IgD-negative memory B cell (primary cell): ENCODE results near the gene ADPRS. TPM values are rescaled to one million over a fixed set of nuclear protein-coding genes. Genes with fewer than 3 reads are reported as not detected.

Experiments
- H3K27ac Mint-ChIP-seq, 3 donors: one replicate each; pipeline ENCODE4 v1.8.0; 2020 to 2022; ENCODE audit warnings: mild to moderate bottlenecking in 3 of 3, mixed read lengths in 3 of 3, moderate library complexity in 1 of 3
- H3K27me3 Mint-ChIP-seq: one replicate; pipeline ENCODE4 v1.8.0; 2021; ENCODE audit warnings: mixed read lengths
- H3K36me3 Mint-ChIP-seq: one replicate; pipeline ENCODE4 v1.8.0; 2020; ENCODE audit warnings: mild to moderate bottlenecking, mixed read lengths
- H3K4me1 Mint-ChIP-seq, 3 donors: one replicate each; pipeline ENCODE4 v1.8.0; 2020 to 2022; ENCODE audit warnings: mixed read lengths in 3 of 3, mild to moderate bottlenecking in 1 of 3
- H3K4me3 Mint-ChIP-seq, 4 donors: one replicate each; pipeline ENCODE4 v1.8.0; 2020 to 2022; ENCODE audit warnings: mild to moderate bottlenecking in 4 of 4, mixed read lengths in 4 of 4, moderate library complexity in 3 of 4
- H3K9me3 Mint-ChIP-seq, 3 donors: one replicate each; pipeline ENCODE4 v1.8.0; 2020 to 2021; ENCODE audit warnings: mixed read lengths in 3 of 3, mild to moderate bottlenecking in 1 of 3
- polyA plus RNA-seq: library from polyadenylated mRNA; unstranded; fragments of 300-500 nt; fragmentation: Illumina TruSeq; gene quantifications from one replicate; pipeline ENCODE4 v1.2.3, GENCODE V29; 2021

The ADPRS gene
- polyA plus RNA-seq: 29.7 TPM

DNA sequence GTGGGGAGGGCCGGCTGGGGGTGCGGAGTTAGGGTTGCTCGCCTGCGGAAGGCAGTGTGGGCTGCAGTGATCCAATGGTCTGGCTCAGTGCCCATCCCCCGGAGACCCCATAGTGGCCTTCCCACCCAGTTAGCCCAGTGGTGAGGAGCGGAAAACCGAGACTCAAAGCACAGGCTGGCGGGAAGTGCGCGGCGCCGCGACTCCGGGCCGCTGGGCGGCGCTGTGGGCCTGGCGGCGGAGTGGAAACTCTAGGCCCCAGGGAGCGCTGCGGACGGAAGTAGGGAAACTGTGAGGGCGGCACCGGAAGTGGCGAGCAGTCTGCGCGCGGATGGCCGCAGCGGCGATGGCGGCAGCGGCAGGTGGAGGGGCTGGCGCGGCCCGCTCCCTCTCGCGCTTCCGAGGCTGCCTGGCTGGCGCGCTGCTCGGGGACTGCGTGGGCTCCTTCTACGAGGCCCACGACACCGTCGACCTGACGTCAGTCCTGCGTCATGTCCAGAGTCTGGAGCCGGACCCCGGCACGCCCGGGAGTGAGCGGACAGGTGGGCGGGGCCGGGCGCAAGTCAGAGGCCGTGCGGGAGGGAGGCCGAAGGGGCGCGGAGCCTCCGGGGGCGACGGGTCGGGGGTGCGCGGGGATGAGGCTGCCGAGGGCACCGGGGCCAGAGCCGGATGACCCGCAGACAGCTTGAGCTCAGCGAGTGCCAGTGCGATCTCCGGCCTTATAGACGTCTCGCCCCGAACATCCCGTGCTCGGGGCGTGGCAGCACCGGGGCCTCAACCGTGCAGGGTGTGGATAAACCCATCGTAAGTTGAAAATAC, at the start of gene ADPRS:
TSS of gene ADPRS (plus strand) at position 316 of the 816 bp plus-strand sequence. CDS start at position 329, 13 bp downstream.
- Mint-ChIP-seq H3K4me3 (peak within 1 kb of the TSS; percentile 79 to 97 (median 90)), H3K9me3 (no peaks in the 10 kb centered on the region), H3K27ac (peak within 1 kb of the TSS; percentile 82 to 99 (median 92)), H3K36me3 (no peaks in the 10 kb centered on the region), H3K27me3 (peaks cover 15% of the 10 kb centered on the region), H3K4me1 (peaks cover 7 to 10% (median 7%) of the 10 kb centered on the region in 3 donors)

- peaks cover 8% of the 10 kb centered on the region for H3K36me3 Mint-ChIP-seq
- no peak overlapping the region for H3K4me3 Mint-ChIP-seq
- no peak overlapping the region for H3K27ac Mint-ChIP-seq
- no peaks in the 10 kb centered on the region for H3K9me3 Mint-ChIP-seq
- H3K27me3 Mint-ChIP-seq: no peaks in the 10 kb centered on the region
- H3K4me1 Mint-ChIP-seq: peaks cover 0 to 3% (median 0%) of the 10 kb centered on the region in 3 donors
These were observed 48.5 kb upstream of the ADPRS start for GRCh38 chr1:36040238-36040637.

DNA sequence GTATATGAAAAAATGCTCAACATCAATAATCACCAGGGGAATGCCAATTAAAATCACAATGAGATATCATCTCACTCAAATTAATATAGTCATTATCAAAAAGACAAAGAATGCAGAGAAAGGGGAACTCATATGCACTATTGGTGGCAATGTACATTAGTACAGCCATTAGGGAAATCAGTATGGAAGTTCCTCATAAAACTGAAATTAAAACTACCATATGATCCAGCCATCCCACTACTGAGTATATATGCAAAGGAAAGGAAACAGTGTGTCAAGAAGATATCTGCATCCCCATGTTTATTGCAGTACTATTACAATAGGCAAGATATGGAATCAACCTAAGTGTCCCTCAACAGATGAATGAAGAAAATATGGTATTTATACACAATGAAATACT, 36.9 kb upstream of the ADPRS start:
- Mint-ChIP-seq H3K4me1 (peaks cover 0 to 1% (median 0%) of the 10 kb centered on the region in 3 donors), H3K27me3 (no peaks in the 10 kb centered on the region), H3K9me3 (peaks cover 0 to 4% (median 1%) of the 10 kb centered on the region in 3 donors), H3K4me3 (no peak overlapping the region), H3K27ac (no peak overlapping the region), H3K36me3 (peaks cover 21% of the 10 kb centered on the region)

- Mint-ChIP-seq H3K9me3 (no peaks in the 10 kb centered on the region), H3K27ac (peak overlapping the region in 1 of 3 donors; percentile 73), H3K4me3 (peak overlapping the region in 1 of 4 donors; percentile 67), H3K4me1 (no peaks in the 10 kb centered on the region), H3K36me3 (peaks cover 13% of the 10 kb centered on the region), H3K27me3 (no peaks in the 10 kb centered on the region)
These were observed 34.7 kb upstream of the ADPRS start for GRCh38 chr1:36053978-36054377.

- Mint-ChIP-seq H3K27me3 (no peaks in the 10 kb centered on the region), H3K4me1 (no peaks in the 10 kb centered on the region), H3K27ac (no peak overlapping the region), H3K9me3 (no peaks in the 10 kb centered on the region), H3K36me3 (peaks cover 10% of the 10 kb centered on the region), H3K4me3 (no peak overlapping the region)
These were observed 33.0 kb upstream of the ADPRS start for GRCh38 chr1:36055706-36056105.

- Mint-ChIP-seq H3K4me3 (no peak overlapping the region), H3K9me3 (no peaks in the 10 kb centered on the region), H3K4me1 (no peaks in the 10 kb centered on the region), H3K36me3 (no peaks in the 10 kb centered on the region), H3K27me3 (no peaks in the 10 kb centered on the region), H3K27ac (no peak overlapping the region)
These were observed 26.4 kb upstream of the ADPRS start for GRCh38 chr1:36062315-36062714.

DNA sequence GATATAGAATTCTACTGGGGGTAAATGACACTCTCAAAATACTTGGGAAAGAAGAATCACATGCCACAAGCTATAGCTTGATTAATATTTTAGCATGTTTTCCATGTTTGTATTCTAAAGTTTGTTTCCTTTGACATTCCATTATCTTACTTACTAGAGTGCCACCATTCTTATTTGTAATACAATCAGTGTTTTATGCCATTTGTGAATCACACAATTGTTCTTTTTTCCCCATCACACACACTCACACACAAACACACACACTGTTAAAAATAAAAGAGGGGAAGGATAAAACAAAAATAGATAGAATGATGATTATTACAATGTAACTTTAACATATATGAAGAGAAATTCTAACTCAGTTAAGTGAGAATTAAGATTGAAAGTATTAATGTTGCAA, 20.8 kb upstream of the ADPRS start:
- H3K27me3 Mint-ChIP-seq: no peaks in the 10 kb centered on the region
- H3K9me3 Mint-ChIP-seq: peaks cover 0 to 3% (median 0%) of the 10 kb centered on the region in 3 donors
- H3K4me1 Mint-ChIP-seq: peaks cover 0 to 1% (median 0%) of the 10 kb centered on the region in 3 donors
- H3K36me3 Mint-ChIP-seq: no peaks in the 10 kb centered on the region
- H3K4me3 Mint-ChIP-seq: no peak overlapping the region
- no peak overlapping the region for H3K27ac Mint-ChIP-seq

DNA sequence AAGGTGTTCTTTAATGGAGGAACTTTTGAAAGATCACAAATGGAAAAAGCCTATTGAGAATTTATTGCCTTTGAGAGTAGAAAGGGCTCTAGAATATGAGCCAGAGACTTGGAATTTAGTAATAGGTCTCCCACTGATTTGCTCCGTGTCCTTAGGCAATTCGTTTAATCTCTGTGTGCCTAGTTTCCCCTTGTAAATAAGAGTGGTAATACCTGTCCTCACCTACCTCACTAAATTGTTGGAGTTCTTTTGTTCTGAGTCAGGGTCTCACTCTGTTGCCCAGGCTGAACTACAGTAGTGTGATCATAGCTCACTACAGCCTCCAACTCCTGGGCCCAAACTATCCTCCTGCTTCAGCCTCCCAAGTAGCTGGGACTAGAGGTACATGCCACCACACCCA, 19.8 kb upstream of the ADPRS start:
- H3K4me3 Mint-ChIP-seq: no peak overlapping the region
- H3K27me3 Mint-ChIP-seq: no peaks in the 10 kb centered on the region
- H3K4me1 Mint-ChIP-seq: peaks cover 0 to 1% (median 0%) of the 10 kb centered on the region in 3 donors
- H3K36me3 Mint-ChIP-seq: no peaks in the 10 kb centered on the region
- no peak overlapping the region for H3K27ac Mint-ChIP-seq
- H3K9me3 Mint-ChIP-seq: peaks cover 0 to 3% (median 0%) of the 10 kb centered on the region in 3 donors

DNA sequence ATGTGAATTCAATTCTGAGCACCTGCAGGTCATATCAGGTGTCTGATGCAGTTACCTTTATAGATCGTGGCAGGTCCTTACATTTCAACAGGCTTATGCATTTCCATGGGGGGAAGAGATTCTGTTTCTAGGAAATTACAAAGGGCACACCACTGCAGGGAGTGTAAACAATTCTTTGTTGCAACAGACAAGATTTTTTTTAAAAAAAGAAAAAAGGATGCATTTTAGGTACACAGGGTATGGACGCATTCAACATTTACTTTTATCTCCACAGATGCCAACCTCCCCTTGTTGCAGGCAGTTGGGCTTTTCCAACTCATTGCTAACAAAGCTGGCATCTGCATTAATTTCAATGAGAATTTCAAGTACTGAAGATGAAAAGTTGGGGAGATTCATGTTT, 18.3 kb upstream of the ADPRS start:
- no peak overlapping the region for H3K4me3 Mint-ChIP-seq
- no peak overlapping the region for H3K27ac Mint-ChIP-seq
- H3K36me3 Mint-ChIP-seq: no peaks in the 10 kb centered on the region
- peaks cover 0 to 3% (median 0%) of the 10 kb centered on the region in 3 donors for H3K9me3 Mint-ChIP-seq
- H3K27me3 Mint-ChIP-seq: no peaks in the 10 kb centered on the region
- H3K4me1 Mint-ChIP-seq: peaks cover 0 to 1% (median 0%) of the 10 kb centered on the region in 3 donors

DNA sequence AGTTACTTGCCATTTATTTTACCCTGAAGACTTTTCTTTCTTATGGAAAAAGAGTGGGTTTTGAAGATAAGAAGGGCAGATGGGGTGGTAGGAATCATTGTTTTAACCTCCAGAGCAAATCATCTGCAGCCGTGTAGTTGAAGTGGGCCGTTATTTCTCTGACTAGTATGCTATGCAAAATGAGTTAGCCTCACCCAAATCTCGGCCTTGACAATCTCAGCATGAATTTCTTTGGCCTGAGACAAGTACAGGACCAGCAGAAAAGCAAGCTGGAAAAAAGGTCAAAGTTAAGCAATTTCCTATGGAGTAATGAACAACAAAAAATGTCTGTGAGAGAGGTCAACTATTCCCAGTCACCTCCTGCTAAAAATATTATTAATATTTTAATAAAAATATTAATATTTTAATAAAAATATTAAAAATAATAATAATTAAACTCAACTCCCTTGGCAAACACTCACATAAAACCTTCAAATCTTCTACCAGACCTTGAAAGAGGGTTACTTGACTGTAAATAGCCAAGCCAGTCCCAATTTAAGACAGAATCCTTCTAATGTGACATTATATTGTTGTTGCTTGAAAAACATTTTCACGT, 11.6 kb upstream of the ADPRS start:
- Mint-ChIP-seq H3K4me3 (no peak overlapping the region), H3K27me3 (peaks cover 3% of the 10 kb centered on the region), H3K27ac (no peak overlapping the region), H3K4me1 (peaks cover 0 to 1% (median 0%) of the 10 kb centered on the region in 3 donors), H3K36me3 (no peaks in the 10 kb centered on the region), H3K9me3 (no peaks in the 10 kb centered on the region)

GRCh38 chr1:36080236-36080635, 8.5 kb upstream of the ADPRS start:
- Mint-ChIP-seq H3K4me1 (no peaks in the 10 kb centered on the region), H3K36me3 (no peaks in the 10 kb centered on the region), H3K27me3 (peaks cover 17% of the 10 kb centered on the region), H3K9me3 (no peaks in the 10 kb centered on the region), H3K4me3 (no peak overlapping the region), H3K27ac (no peak overlapping the region)

GRCh38 chr1:36080801-36081200, 7.9 kb upstream of the ADPRS start:
- Mint-ChIP-seq H3K27ac (no peak overlapping the region), H3K27me3 (peaks cover 20% of the 10 kb centered on the region), H3K9me3 (no peaks in the 10 kb centered on the region), H3K4me1 (no peaks in the 10 kb centered on the region), H3K4me3 (no peak overlapping the region), H3K36me3 (no peaks in the 10 kb centered on the region)

GRCh38 chr1:36081926-36082485, 6.7 kb upstream of the ADPRS start:
- Mint-ChIP-seq H3K4me1 (no peaks in the 10 kb centered on the region), H3K9me3 (no peaks in the 10 kb centered on the region), H3K27ac (no peak overlapping the region), H3K27me3 (peaks cover 24% of the 10 kb centered on the region), H3K36me3 (no peaks in the 10 kb centered on the region), H3K4me3 (peak overlapping the region in 1 of 4 donors; percentile 6)

DNA sequence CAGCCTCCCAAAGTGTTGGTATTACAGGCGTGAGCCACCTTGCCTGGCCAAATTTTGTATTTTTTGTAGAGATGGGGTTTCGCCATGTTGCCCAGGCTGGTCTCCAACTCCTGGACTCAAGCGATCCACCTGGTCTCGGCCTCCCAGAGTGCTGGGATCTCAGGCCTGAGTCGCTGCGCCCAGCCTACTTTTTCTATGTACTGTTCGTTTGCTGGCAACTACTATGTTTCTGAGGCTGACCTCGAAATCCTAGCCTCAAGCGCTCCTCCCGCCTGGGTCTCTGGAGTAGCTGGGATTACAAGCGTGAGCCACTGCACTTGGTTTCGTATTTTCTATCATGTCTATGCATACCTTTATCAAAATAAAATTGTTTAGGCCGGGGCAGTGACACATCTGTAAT, 5.5 kb upstream of the ADPRS start:
- Mint-ChIP-seq H3K4me1 (no peaks in the 10 kb centered on the region), H3K27ac (no peak overlapping the region), H3K9me3 (no peaks in the 10 kb centered on the region), H3K4me3 (peak overlapping the region in 1 of 4 donors; percentile 7), H3K27me3 (peaks cover 24% of the 10 kb centered on the region), H3K36me3 (no peaks in the 10 kb centered on the region)

GRCh38 chr1:36083635-36084496, 4.8 kb upstream of the ADPRS start, which contains the start of gene TEKT2:
Gene TEKT2, plus strand, starts transcription at chr1:36084094. Its CDS starts 828 bp downstream, at chr1:36084922.
- H3K27ac Mint-ChIP-seq: peak within 1 kb of the TSS in 1 of 3 donors; percentile 9
- H3K4me3 Mint-ChIP-seq: peak within 1 kb of the TSS in 3 of 4 donors; percentile 30 to 60 (median 35)
- H3K36me3 Mint-ChIP-seq: no peaks in the 10 kb centered on the region

More at GRCh38 chr1:36083635-36084496, 4.8 kb upstream of the ADPRS start, which contains the start of gene TEKT2:
- H3K9me3 Mint-ChIP-seq: no peaks in the 10 kb centered on the region
- H3K27me3 Mint-ChIP-seq: peaks cover 24% of the 10 kb centered on the region
- H3K4me1 Mint-ChIP-seq: no peaks in the 10 kb centered on the region
